Adrenal gland (tissue), 12 donors: Measurements from ENCODE around the gene HSF2BP. TPM values are rescaled to one million over a fixed set of nuclear protein-coding genes. Genes with fewer than 3 reads are reported as not detected.
A peak's percentile ranks its signal among the peaks of the same experiment; 100 is the strongest.
"Not testable (repeated sequence)": the region's sequence is repeated elsewhere in the genome, so short reads cannot be mapped to it uniquely, and the experiment has no call there.

ENCODE experiments used
- DNase-seq, 7 donors: peaks; one replicate each; pipeline ENCODE4 v3.0.0-alpha.2; 2019 to 2020
- H3K27ac ChIP-seq, 5 donors: fragments of 200-600 bp; sonication (generic) in 4 of 5; 1 replicate in 3 of 5; 2 replicates in 2 of 5; pipeline versions ENCODE4 v1.5.1 to v1.8.0; 2016 to 2020; ENCODE audit warnings: mild to moderate bottlenecking in 1 of 5
- H3K27me3 ChIP-seq: fragments of 200-600 bp; 2 replicates; pipeline ENCODE4 v1.8.0; 2021
- H3K36me3 ChIP-seq, 2 donors: fragments of 200-600 bp; replicated peaks in 1 of 2; 1 replicate in 1 of 2; 2 replicates in 1 of 2; pipeline versions ENCODE4 v1.5.1 to v1.8.0; 2018 to 2022
- H3K4me1 ChIP-seq, 2 donors: fragments of 200-600 bp; replicated peaks in 1 of 2; 1 replicate in 1 of 2; 2 replicates in 1 of 2; pipeline versions ENCODE4 v1.5.1 to v1.8.0; 2018 to 2021
- H3K4me3 ChIP-seq, 4 donors: fragments of 200-600 bp; sonication (generic) in 3 of 4; one replicate each; pipeline ENCODE4 v1.5.1; 2016 to 2018
- H3K9me3 ChIP-seq, 3 donors: fragments of 200-600 bp; sonication (generic) in 1 of 3; replicated peaks in 1 of 3; 1 replicate in 2 of 3; 2 replicates in 1 of 3; pipeline versions ENCODE4 v1.5.1 to v1.8.0; 2016 to 2021
- WGBS, 4 donors: extraction: QIAGEN DNeasy Blood & Tissue Kit in 2 of 4; methylation state at CpG; one replicate each; pipeline versions ENCODE4 v1.1.5 to v1.1.7; 2013 to 2017; 5-methylcytosine and 5-hydroxymethylcytosine counted together
- intact Hi-C, 2 donors: fragments of 100-400 bp; cut with DNase I; formaldehyde crosslinking; loops; one replicate each; pipeline versions ENCODE4 v1.14.1 to v1.15.0; 2022 to 2023
- polyA plus RNA-seq, 3 donors: library from polyadenylated mRNA; stranded (reverse); fragments of 200-250 nt in 2 of 3; fragments of 350-450 nt in 1 of 3; fragmentation: Illumina TruSeq in 1 of 3; extraction: RNeasy Lipid Tissue Mini Kit (QIAGEN cat#74804) in 1 of 3; gene quantifications; one replicate each; pipeline ENCODE4 v1.2.3, GENCODE V29; 2013 to 2014
- total RNA-seq, 9 donors: library from RNA; depleted of rRNA in 4 of 9; stranded (reverse); fragments of >200 nt in 4 of 9; fragments of 120-200 nt in 1 of 9; fragmentation: NEBNext Ultra II Directional in 1 of 9; extraction: Animal tissue kit (Norgen Biotek cat#: 25700) in 1 of 9; gene quantifications; one replicate each; pipeline versions ENCODE4 v1.1.0 to v1.2.4, GENCODE V29; 2013 to 2023
- donor health status: healthy with polysubstance abuse.
- donor health status: Bipolar disorder and iron deficiency.
- donor health status: DM: yes; HTN: yes; CAD: no.
- donor health status: DM: no; HTN: no; CAD: no.
- donor health status: DM: no; HTN: no; CAD: no.
- donor health status: DM: yes; HTN: yes; CAD: no.

Gene HSF2BP
- total and polyA plus RNA-seq, 12 donors, result 0.23 to 1.5 (median 0.42) TPM; not detected in 2

- no CpG with 5 or more reads among the region's 23 CpGs for WGBS, 4 donors
- H3K27me3 ChIP-seq, result not testable (repeated sequence)
Measured at GRCh38 chr21:43502407-43503071, 156.7 kb downstream of the HSF2BP start.

GRCh38 chr21:43498924-43499323 lies 160.4 kb downstream of the HSF2BP start:
- H3K4me3 ChIP-seq, H3K4me1 ChIP-seq, H3K27ac ChIP-seq, H3K27me3 ChIP-seq, H3K36me3 ChIP-seq, intact Hi-C loops, H3K9me3 ChIP-seq, DNase-seq: not testable (repeated sequence)
- WGBS, 4 donors, result 94 to 100% methylated on average over 2 of the region's 8 CpGs; no CpG with 5 or more reads in 2 of the 4 donors

More at GRCh38 chr21:43502407-43503071, 156.7 kb downstream of the HSF2BP start:
- H3K9me3 ChIP-seq, H3K27ac ChIP-seq, DNase-seq, H3K4me3 ChIP-seq, H3K4me1 ChIP-seq, intact Hi-C loops, H3K36me3 ChIP-seq: not testable (repeated sequence)

- H3K27me3 ChIP-seq, H3K4me3 ChIP-seq, DNase-seq, H3K36me3 ChIP-seq, intact Hi-C loops, H3K4me1 ChIP-seq, H3K27ac ChIP-seq, H3K9me3 ChIP-seq: not testable (repeated sequence)
- no CpG with 5 or more reads among the region's 7 CpGs for WGBS, 4 donors
Measured at GRCh38 chr21:43498065-43498464, 161.2 kb downstream of the HSF2BP start.

- H3K9me3 ChIP-seq, H3K4me3 ChIP-seq, H3K36me3 ChIP-seq, H3K27ac ChIP-seq, H3K4me1 ChIP-seq, H3K27me3 ChIP-seq, intact Hi-C loops: not testable (repeated sequence)
- peak in 1 of 7 donors; percentile 1 for DNase-seq
- 36 to 45% methylated on average over 4 of the region's 18 CpGs; no CpG with 5 or more reads in 2 of the 4 donors for WGBS, 4 donors
Measured at GRCh38 chr21:43494279-43495012, 164.8 kb downstream of the HSF2BP start.

GRCh38 chr21:43493471-43493870 lies 165.8 kb downstream of the HSF2BP start:
- H3K27ac ChIP-seq, H3K4me3 ChIP-seq, intact Hi-C loops, H3K36me3 ChIP-seq, H3K9me3 ChIP-seq, H3K27me3 ChIP-seq, DNase-seq, H3K4me1 ChIP-seq: not testable (repeated sequence)
- 85 to 100% methylated on average over 1 to 3 of the region's 14 CpGs; no CpG with 5 or more reads in 2 of the 4 donors for WGBS, 4 donors

- H3K4me3 ChIP-seq, H3K4me1 ChIP-seq, H3K27ac ChIP-seq, H3K27me3 ChIP-seq, H3K9me3 ChIP-seq, DNase-seq, H3K36me3 ChIP-seq, intact Hi-C loops: not testable (repeated sequence)
- WGBS, 4 donors, result no CpG with 5 or more reads among the region's 17 CpGs
Measured at GRCh38 chr21:43488235-43488634, 171.1 kb downstream of the HSF2BP start.

- H3K9me3 ChIP-seq, intact Hi-C loops, H3K27me3 ChIP-seq, DNase-seq, H3K36me3 ChIP-seq, H3K4me3 ChIP-seq, H3K27ac ChIP-seq, H3K4me1 ChIP-seq: not testable (repeated sequence)
- no CpG with 5 or more reads among the region's 5 CpGs for WGBS, 4 donors
Measured at GRCh38 chr21:43486051-43486450, 173.2 kb downstream of the HSF2BP start.

- intact Hi-C loops, H3K27me3 ChIP-seq, H3K4me1 ChIP-seq, DNase-seq, H3K27ac ChIP-seq, H3K36me3 ChIP-seq, H3K9me3 ChIP-seq, H3K4me3 ChIP-seq: not testable (repeated sequence)
- no CpG with 5 or more reads among the region's 25 CpGs for WGBS, 4 donors
Measured at GRCh38 chr21:43485016-43485415, 174.3 kb downstream of the HSF2BP start.

- no CpG with 5 or more reads among the region's 13 CpGs for WGBS, 4 donors
- H3K27me3 ChIP-seq, DNase-seq, H3K4me1 ChIP-seq, intact Hi-C loops, H3K36me3 ChIP-seq, H3K4me3 ChIP-seq, H3K27ac ChIP-seq, H3K9me3 ChIP-seq: not testable (repeated sequence)
Measured at GRCh38 chr21:43479197-43479596, 180.1 kb downstream of the HSF2BP start.
